ENCODE data around the gene SSBP2. TPM values are rescaled to one million over a fixed set of nuclear protein-coding genes. Genes with fewer than 3 reads are reported as not detected.

The SSBP2 gene
- total and polyA plus RNA-seq, 2 of the 8 experiments (the other 6 are each of a cell fraction or from before 2014, with no cell fraction given), result 21.5 to 36.2 TPM

- TF ChIP-seq SIN3A (conservative IDR thresholded peaks at IDR 0.05 in 1 of 2, IDR thresholded peaks at IDR 0.05 in 1 of 2; ENCODE audit: low read depth in 1 of 2, low read length in 2 of 2) (no peak), RBBP5 (IDR thresholded peaks at IDR 0.05; ENCODE audit: borderline replicate concordance, low read depth, low read length) (no peak), RFX5 (IDR thresholded peaks at IDR 0.05; ENCODE audit: borderline replicate concordance, low read depth, low read length) (no peak), GTF2F1 (IDR thresholded peaks at IDR 0.05; ENCODE audit: borderline replicate concordance, low read depth, low read length) (no peak), SIX5 (IDR thresholded peaks at IDR 0.05; ENCODE audit: low read depth, low read length) (no peak), TBP (IDR thresholded peaks at IDR 0.05; ENCODE audit: low read depth, low read length) (no peak), MAX (IDR thresholded peaks at IDR 0.05) (no peak)
These were observed 345.6 kb downstream of the SSBP2 start (continued) for GRCh38 chr5:81405126-81405891.
